ENCODE measurements around the gene ZC3H8.
"Not testable (repeated sequence)": the region's sequence is repeated elsewhere in the genome, so short reads cannot be mapped to it uniquely, and the experiment has no call there.

Gene ZC3H8

DNA sequence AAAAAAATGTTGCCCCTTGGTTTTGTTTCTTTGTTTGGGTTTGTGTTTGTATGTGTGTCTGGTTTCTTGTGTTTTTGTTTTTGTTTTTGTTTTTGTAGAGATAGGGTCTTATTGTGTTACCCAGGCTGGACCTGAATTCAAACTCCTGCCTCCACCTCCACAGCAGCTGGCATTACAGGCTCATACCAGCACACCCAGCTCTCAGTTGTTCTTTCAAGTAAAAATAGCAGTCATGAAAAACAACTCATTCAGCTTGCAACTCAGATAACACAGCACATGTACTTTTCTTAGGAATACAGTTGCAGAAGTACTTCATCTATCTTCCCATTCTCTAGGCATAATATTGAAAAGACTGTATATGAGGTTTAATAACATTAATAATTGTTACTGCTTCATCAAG lies 37.0 kb downstream of the ZC3H8 start:
- no peak for DNase-seq (ENCODE audit: low read depth)
- H3K4me3 ChIP-seq (ENCODE audit: low read length): no peak overlapping the region
- no peak for TF ChIP-seq CTCF (conservative IDR thresholded peaks at IDR 0.05; ENCODE audit: low read depth, low read length)

DNA sequence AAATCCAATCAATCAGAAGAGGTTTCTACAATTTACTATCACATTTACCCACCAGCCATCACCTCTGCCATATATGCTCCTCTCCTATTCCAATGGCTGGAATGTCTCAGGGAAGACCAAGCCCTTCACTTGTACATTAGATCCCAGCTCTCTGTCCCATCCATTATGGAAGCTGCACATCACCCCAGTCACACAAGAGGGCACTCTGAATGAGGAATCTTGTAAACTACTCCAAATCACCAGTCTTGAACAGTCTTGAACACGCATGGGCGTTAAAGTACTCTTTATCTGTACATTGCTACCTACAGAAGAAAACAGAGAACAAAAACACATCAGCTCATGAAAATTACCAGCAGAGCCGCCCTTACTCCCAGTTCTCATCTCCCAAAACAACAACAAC lies 38.7 kb downstream of the ZC3H8 start:
- no peak for DNase-seq (ENCODE audit: low read depth)
- TF ChIP-seq CTCF (conservative IDR thresholded peaks at IDR 0.05; ENCODE audit: low read depth, low read length): peak; percentile 20
- H3K4me3 ChIP-seq (ENCODE audit: low read length): no peak overlapping the region

DNA sequence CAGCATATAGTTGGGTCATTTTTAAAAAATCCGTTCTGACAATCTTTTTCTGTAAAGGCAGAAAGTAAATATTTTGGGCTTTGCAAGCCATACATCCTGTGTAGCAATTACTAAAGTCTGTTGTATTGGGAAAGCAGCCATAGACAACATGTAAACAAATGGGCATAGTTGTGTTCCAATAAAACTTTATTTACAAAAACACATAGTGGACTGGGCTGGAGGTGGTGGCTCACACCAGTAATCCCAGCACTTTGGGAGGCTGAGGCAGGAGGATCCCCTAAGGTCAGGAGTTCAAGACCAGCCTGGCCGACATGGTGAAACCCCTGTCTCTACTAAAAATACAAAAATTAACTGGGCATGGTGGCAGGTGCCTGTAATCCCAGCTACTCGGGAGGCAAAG lies 46.9 kb downstream of the ZC3H8 start:
- DNase-seq (ENCODE audit: low read depth); H3K4me3 ChIP-seq (ENCODE audit: low read length): not testable (repeated sequence)

DNA sequence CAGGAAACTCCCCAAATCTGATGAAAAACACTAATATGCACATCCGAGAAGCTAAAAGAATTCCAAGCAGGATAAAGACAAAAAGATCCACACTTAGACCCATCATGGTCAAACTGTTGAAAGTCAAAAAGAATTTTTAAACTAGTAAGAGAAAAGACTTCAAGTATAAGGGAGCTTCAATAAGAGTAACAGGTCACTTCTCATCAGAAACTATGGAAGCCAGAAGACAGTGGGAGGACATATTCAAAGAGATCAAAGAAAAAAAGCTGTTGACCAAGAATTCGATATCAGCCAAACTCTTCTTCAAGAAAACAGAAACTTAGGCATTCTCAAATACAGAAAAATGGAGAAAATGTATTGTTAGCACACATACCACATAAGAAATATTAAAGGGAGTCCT lies 50.4 kb downstream of the ZC3H8 start:
- no peak for TF ChIP-seq CTCF (conservative IDR thresholded peaks at IDR 0.05; ENCODE audit: low read depth, low read length)
- no peak for DNase-seq (ENCODE audit: low read depth)
- no peak overlapping the region for H3K4me3 ChIP-seq (ENCODE audit: low read length)

DNA sequence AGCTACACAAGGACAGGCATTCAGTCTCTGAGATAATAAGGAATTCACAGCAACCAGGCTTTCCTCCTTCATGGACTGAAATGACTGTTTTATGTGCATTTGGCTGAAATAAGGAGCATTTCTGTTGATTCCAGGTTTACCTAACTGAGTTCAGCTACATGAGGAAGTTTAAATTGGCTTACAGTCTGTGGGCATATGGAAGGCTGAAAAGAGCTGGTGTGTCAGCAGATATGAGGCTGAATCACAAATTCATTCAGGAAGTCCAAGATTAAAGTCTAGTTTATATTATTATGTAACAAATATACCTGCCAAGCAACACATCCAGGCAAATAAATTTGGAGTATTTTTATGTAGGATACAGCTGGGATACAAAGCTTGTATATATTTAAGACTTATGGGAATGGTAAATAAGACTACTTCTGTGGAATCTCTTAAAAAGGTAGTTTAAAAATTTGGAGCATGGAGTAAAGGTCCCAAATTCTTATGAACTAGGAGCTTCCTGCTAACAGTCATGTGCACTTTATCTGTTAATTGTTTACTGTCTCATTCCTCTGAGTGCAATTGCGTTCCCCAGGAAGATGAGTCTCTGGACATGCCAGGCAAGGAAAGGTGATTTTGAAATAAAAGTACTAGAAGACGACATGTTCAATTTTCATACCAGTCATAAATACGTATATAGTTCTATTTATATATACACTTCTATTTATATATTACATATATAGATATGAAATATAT lies 53.0 kb downstream of the ZC3H8 start:
- no peak for DNase-seq (ENCODE audit: low read depth)
- H3K4me3 ChIP-seq (ENCODE audit: low read length): no peak overlapping the region
- no peak for TF ChIP-seq CTCF (conservative IDR thresholded peaks at IDR 0.05; ENCODE audit: low read depth, low read length)

DNA sequence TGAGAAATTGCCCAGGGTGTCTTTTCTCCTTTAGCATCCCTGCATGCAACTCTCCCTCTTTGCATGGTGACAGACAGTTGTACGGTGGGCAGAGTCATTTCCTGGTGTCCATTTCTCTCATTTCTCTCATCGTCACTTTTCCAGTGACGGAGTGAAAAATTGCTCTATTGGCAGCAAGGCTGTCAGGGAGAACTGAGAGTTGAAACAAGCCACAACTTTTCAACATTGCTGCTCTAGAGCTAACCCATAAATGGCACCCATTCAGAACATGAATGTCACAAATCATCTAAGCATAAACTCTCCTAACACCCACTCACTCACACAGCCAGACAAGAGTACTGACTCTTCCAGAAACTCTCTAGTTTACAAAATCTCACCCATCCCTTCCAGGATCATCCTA lies 55.7 kb downstream of the ZC3H8 start:
- no peak for TF ChIP-seq CTCF (conservative IDR thresholded peaks at IDR 0.05; ENCODE audit: low read depth, low read length)
- no peak overlapping the region for H3K4me3 ChIP-seq (ENCODE audit: low read length)
- DNase-seq (ENCODE audit: low read depth): no peak

DNA sequence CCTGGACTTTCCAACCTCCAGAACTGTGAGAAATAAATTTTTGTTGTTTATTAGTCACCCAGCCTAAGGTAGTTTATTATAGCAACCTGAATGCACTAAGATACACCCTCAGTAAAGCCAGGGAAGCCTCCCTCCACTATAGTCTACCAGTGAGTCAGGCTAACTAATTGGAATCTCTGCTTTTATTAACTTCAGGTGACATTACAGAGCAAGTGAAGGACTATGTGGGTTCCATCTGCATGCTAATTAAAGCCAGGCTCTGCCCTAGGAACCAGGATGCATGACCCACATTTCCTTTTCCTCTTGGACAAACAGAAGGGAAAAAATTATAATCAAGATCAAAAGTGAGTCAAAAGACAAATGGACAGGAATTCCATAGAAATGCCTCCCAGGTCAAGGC lies 56.1 kb downstream of the ZC3H8 start:
- TF ChIP-seq CTCF (conservative IDR thresholded peaks at IDR 0.05; ENCODE audit: low read depth, low read length): no peak
- no peak for DNase-seq (ENCODE audit: low read depth)
- H3K4me3 ChIP-seq (ENCODE audit: low read length): no peak overlapping the region

Measured in retinal pigment epithelial cell (primary cell).